PC-9 (cell line): ENCODE results near the gene PROM1. TPM values are rescaled to one million over a fixed set of nuclear protein-coding genes. Genes with fewer than 3 reads are reported as not detected.

ENCODE experiments used
- BruUV-seq: library from RNA; stranded (reverse); fragments of 400-500 nt; replicated peaks from 2 replicates; lab custom pipeline; 2021; lab: Mats Ljungman, UMichigan
- CTCF ChIA-PET: fragments of 300-600 bp; sonication (Branson Sonifier 250); formaldehyde crosslinking; loops from one replicate; lab custom pipeline; 2022; ENCODE audit warnings: antibody characterized with exemption; lab: Charles Lee
- POLR2A ChIA-PET: fragments of 300-600 bp; sonication (Branson Sonifier 250); formaldehyde crosslinking; loops from one replicate; lab custom pipeline; 2022; ENCODE audit warnings: antibody characterized with exemption; ENCODE audit not compliant: unreplicated experiment; lab: Charles Lee
- DNase-seq, 2 experiments: peaks; one replicate each; pipeline versions ENCODE4 v3.0.0 to v3.0.0-alpha.2; 2015 to 2022; ENCODE audit warnings: mixed read lengths in 1 of 2
- H2AFZ ChIP-seq: fragments of 200-600 bp; sonication (generic); 2 replicates; pipeline ENCODE4 v1.8.1; 2017; ENCODE audit warnings: antibody characterized with exemption
- H3F3A ChIP-seq: fragments of 200-600 bp; sonication (generic); 2 replicates; pipeline ENCODE4 v1.8.1; 2017; ENCODE audit warnings: antibody characterized with exemption, mild to moderate bottlenecking, low read depth; ENCODE audit not compliant: insufficient read depth
- H3K27ac ChIP-seq: fragments of 200-600 bp; sonication (generic); 2 replicates; pipeline ENCODE4 v1.6.1; 2016; ENCODE audit warnings: mixed run types
- H3K27me3 ChIP-seq: fragments of 200-600 bp; sonication (generic); 2 replicates; pipeline ENCODE4 v1.6.1; 2016; ENCODE audit warnings: low read depth, mixed run types; ENCODE audit not compliant: insufficient read depth
- H3K36me3 ChIP-seq: fragments of 200-600 bp; sonication (generic); 2 replicates; pipeline ENCODE4 v1.6.1; 2016; ENCODE audit warnings: low read depth, mixed run types
- H3K4me1 ChIP-seq: fragments of 200-600 bp; sonication (generic); replicated peaks from 2 replicates; pipeline ENCODE4 v1.6.1; 2016; ENCODE audit warnings: mixed run types; ENCODE audit not compliant: insufficient read depth
- H3K4me2 ChIP-seq: fragments of 200-600 bp; sonication (generic); 2 replicates; pipeline ENCODE4 v1.6.1; 2017; ENCODE audit warnings: mixed run types
- H3K4me3 ChIP-seq: fragments of 200-600 bp; sonication (generic); 2 replicates; pipeline ENCODE4 v1.6.1; 2016; ENCODE audit warnings: mixed run types
- H3K79me2 ChIP-seq: fragments of 200-600 bp; sonication (generic); 2 replicates; pipeline ENCODE4 v1.6.1; 2017; ENCODE audit warnings: low read depth, mixed run types
- H3K9me2 ChIP-seq: fragments of 200-600 bp; sonication (generic); 2 replicates; pipeline ENCODE4 v1.8.1; 2017; ENCODE audit warnings: mild to moderate bottlenecking; ENCODE audit not compliant: insufficient read depth
- H3K9me3 ChIP-seq: fragments of 200-600 bp; sonication (generic); 2 replicates; pipeline ENCODE4 v1.8.1; 2016; ENCODE audit warnings: low read depth; ENCODE audit not compliant: insufficient read depth
- H4K20me1 ChIP-seq: fragments of 200-600 bp; sonication (generic); 2 replicates; pipeline ENCODE4 v1.8.1; 2017; ENCODE audit not compliant: insufficient read depth
- CTCF ChIP-seq: fragments of 200-600 bp; sonication (generic); conservative IDR thresholded peaks from 2 replicates; pipeline ENCODE4 v1.6.1; 2017; ENCODE audit warnings: mixed run types, antibody characterized with exemption, mild to moderate bottlenecking, moderate library complexity
- EZH2 ChIP-seq: fragments of 200-600 bp; sonication (generic); IDR thresholded peaks from 2 replicates; pipeline ENCODE4 v1.8.0; 2017; ENCODE audit warnings: antibody characterized with exemption, low read depth
- intact Hi-C: fragments of 100-400 bp; cut with micrococcal nuclease; formaldehyde crosslinking; loops from one replicate; pipeline ENCODE4 v1.10.0; 2022; ENCODE audit not compliant: unreplicated experiment
- total RNA-seq: library from RNA; stranded (reverse); gene quantifications from 2 replicates; pipeline ENCODE4 v1.2.3, GENCODE V29; 2021

The PROM1 gene
- total RNA-seq, 1 experiment from 2014 or later: not detected

- Histone ChIP-seq H2AFZ (no peak overlapping the region), H3K9me2 (no peaks in the 10 kb centered on the region), H3K4me1 (0 out of 2 replicates have a peak, but pooled peaks cover 5% of the 10 kb centered on the region), H3K36me3 (no peaks in the 10 kb centered on the region), H3F3A (no peaks in the 10 kb centered on the region), H4K20me1 (no peaks in the 10 kb centered on the region), H3K4me3 (no peak overlapping the region), H3K27me3 (no peaks in the 10 kb centered on the region), H3K9me3 (no peaks in the 10 kb centered on the region), H3K79me2 (no peaks in the 10 kb centered on the region), H3K27ac (no peak overlapping the region), H3K4me2 (no peak overlapping the region)
- TF ChIP-seq EZH2: no peak
- no peak for TF ChIP-seq CTCF
- intact Hi-C loops: no loop called here
- no TSS peak for BruUV-seq
- no peak for DNase-seq
- ChIA-PET CTCF (no interaction called here), POLR2A (no interaction called here)
These were observed 152.2 kb downstream of the PROM1 start for GRCh38 chr4:15931451-15932210.

- TF ChIP-seq EZH2: no peak
- no peaks in the 10 kb centered on the region for H3K36me3 ChIP-seq
- H3K27me3 ChIP-seq: no peaks in the 10 kb centered on the region
- no peaks in the 10 kb centered on the region for H4K20me1 ChIP-seq
- no peaks in the 10 kb centered on the region for H3K79me2 ChIP-seq
- no peaks in the 10 kb centered on the region for H3K9me2 ChIP-seq
- BruUV-seq: no TSS peak
- DNase-seq: no peak
- H3K9me3 ChIP-seq: no peaks in the 10 kb centered on the region
- H3K4me1 ChIP-seq: no peaks in the 10 kb centered on the region
- no peak overlapping the region for H2AFZ ChIP-seq
- ChIA-PET CTCF (no interaction called here), POLR2A (no interaction called here)
- no peak overlapping the region for H3K4me3 ChIP-seq
- intact Hi-C loops: no loop called here
- H3K27ac ChIP-seq: no peak overlapping the region
- no peak overlapping the region for H3K4me2 ChIP-seq
- no peaks in the 10 kb centered on the region for H3F3A ChIP-seq
These were observed 153.5 kb downstream of the PROM1 start for GRCh38 chr4:15930314-15930713.

- no peak overlapping the region for H3K4me3 ChIP-seq
- no peaks in the 10 kb centered on the region for H3K4me1 ChIP-seq
- intact Hi-C loops: no loop called here
- H2AFZ ChIP-seq: no peak overlapping the region
- ChIA-PET POLR2A (no interaction called here), CTCF (no interaction called here)
- no peaks in the 10 kb centered on the region for H3K9me2 ChIP-seq
- no peak overlapping the region for H3K4me2 ChIP-seq
- no peaks in the 10 kb centered on the region for H3K9me3 ChIP-seq
- H3K36me3 ChIP-seq: no peaks in the 10 kb centered on the region
- no peaks in the 10 kb centered on the region for H4K20me1 ChIP-seq
- no peaks in the 10 kb centered on the region for H3K79me2 ChIP-seq
- BruUV-seq: no TSS peak
- DNase-seq: no peak
- H3F3A ChIP-seq: no peaks in the 10 kb centered on the region
- H3K27ac ChIP-seq: no peak overlapping the region
- H3K27me3 ChIP-seq: no peaks in the 10 kb centered on the region
- no peak for TF ChIP-seq EZH2
- no peak for TF ChIP-seq CTCF
These were observed 154.3 kb downstream of the PROM1 start for GRCh38 chr4:15929540-15929939.
